DOHH2 (cell line): ENCODE measurements around the gene KCNG1.

Experiments
- H3F3A ChIP-seq: fragments of 200-600 bp; sonication (generic), shearing (Covaris generic); 2 replicates; pipeline ENCODE4 v1.6.0; 2016; ENCODE audit warnings: antibody characterized with exemption, mild to moderate bottlenecking; ENCODE audit not compliant: control insufficient read depth, insufficient read depth
- H3K27ac ChIP-seq: fragments of 200-600 bp; sonication (generic); 2 replicates; pipeline ENCODE4 v1.5.1; 2014; ENCODE audit warnings: low read depth, mild to moderate bottlenecking, low read length, moderate library complexity
- H3K27me3 ChIP-seq: fragments of 200-600 bp; sonication (generic); 2 replicates; pipeline ENCODE4 v1.6.1; 2014; ENCODE audit warnings: mild to moderate bottlenecking, low read length, mixed read lengths; ENCODE audit not compliant: control insufficient read depth
- H3K36me3 ChIP-seq: fragments of 200-600 bp; sonication (generic); 2 replicates; pipeline ENCODE4 v1.6.1; 2014; ENCODE audit warnings: mild to moderate bottlenecking, low read length, moderate library complexity, mixed read lengths; ENCODE audit not compliant: control insufficient read depth
- H3K4me1 ChIP-seq: fragments of 200-600 bp; sonication (generic); 2 replicates; pipeline ENCODE4 v1.6.1; 2014; ENCODE audit warnings: mild to moderate bottlenecking, low read length, mixed read lengths; ENCODE audit not compliant: control insufficient read depth
- H3K4me2 ChIP-seq: fragments of 200-600 bp; sonication (generic); 2 replicates; pipeline ENCODE4 v1.6.0; 2014; ENCODE audit warnings: mild to moderate bottlenecking, low read length, moderate library complexity
- H3K4me3 ChIP-seq: fragments of 200-600 bp; sonication (generic); 2 replicates; pipeline ENCODE4 v1.5.1; 2014; ENCODE audit warnings: mild to moderate bottlenecking, low read length, mixed read lengths
- H3K79me2 ChIP-seq: fragments of 200-600 bp; sonication (generic); 2 replicates; pipeline ENCODE4 v1.6.1; 2014; ENCODE audit warnings: mild to moderate bottlenecking, low read length, mixed read lengths; ENCODE audit not compliant: control insufficient read depth
- H3K9me2 ChIP-seq: fragments of 200-600 bp; sonication (generic); replicated peaks from 2 replicates; pipeline ENCODE4 v1.6.1; 2014; ENCODE audit warnings: mild to moderate bottlenecking, low read length, mixed read lengths; ENCODE audit not compliant: control insufficient read depth
- H3K9me3 ChIP-seq: fragments of 200-600 bp; sonication (generic); 2 replicates; pipeline ENCODE4 v1.6.1; 2014; ENCODE audit warnings: antibody characterized with exemption, low read length, mixed read lengths; ENCODE audit not compliant: control insufficient read depth, insufficient read depth
- H4K20me1 ChIP-seq: fragments of 200-600 bp; sonication (generic); 2 replicates; pipeline ENCODE4 v1.6.0; 2014; ENCODE audit warnings: low read depth, mild to moderate bottlenecking, antibody characterized with exemption, low read length, moderate library complexity; ENCODE audit not compliant: control insufficient read depth, insufficient read depth
- CTCF ChIP-seq: fragments of 200-600 bp; sonication (generic); IDR thresholded peaks from one replicate; pipeline ENCODE4 v1.5.1; 2014; ENCODE audit warnings: antibody characterized with exemption, mild to moderate bottlenecking, low read depth, low read length; ENCODE audit not compliant: poor library complexity, severe bottlenecking
- EZH2phosphoT487 ChIP-seq: fragments of 200-600 bp; sonication (generic); IDR thresholded peaks from 2 replicates; pipeline ENCODE4 v1.6.1; 2017; ENCODE audit warnings: borderline replicate concordance, mild to moderate bottlenecking, antibody characterized with exemption, low read length, moderate library complexity, mixed read lengths

The KCNG1 gene

GRCh38 chr20:51022803-51023616 is at the start of gene KCNG1:
KCNG1 (minus strand) TSS chr20:51023107; CDS start chr20:51010338, 12,769 bp downstream.
- Histone ChIP-seq H3K4me1 (no peaks in the 10 kb centered on the region), H3K4me2 (no peak within 1 kb of the TSS), H3K79me2 (no peaks in the 10 kb centered on the region), H4K20me1 (no peaks in the 10 kb centered on the region), H3F3A (no peaks in the 10 kb centered on the region), H3K27ac (no peak within 1 kb of the TSS), H3K36me3 (no peaks in the 10 kb centered on the region), H3K9me2 (no peaks in the 10 kb centered on the region), H3K4me3 (no peak within 1 kb of the TSS), H3K27me3 (peaks cover 41% of the 10 kb centered on the region), H3K9me3 (no peaks in the 10 kb centered on the region)
- no peak for TF ChIP-seq CTCF
- no peak for TF ChIP-seq EZH2phosphoT487

- Histone ChIP-seq H3K27me3 (peaks cover 26% of the 10 kb centered on the region), H4K20me1 (no peaks in the 10 kb centered on the region)
- TF ChIP-seq EZH2phosphoT487 (no peak), CTCF (no peak)
Measured at GRCh38 chr20:51070621-51071020, 47.7 kb upstream of the KCNG1 start.

GRCh38 chr20:51067792-51068191 is 44.9 kb upstream of the KCNG1 start:
- Histone ChIP-seq H3K9me3 (no peaks in the 10 kb centered on the region), H3K79me2 (no peaks in the 10 kb centered on the region), H4K20me1 (no peaks in the 10 kb centered on the region; the same call in 1 of the 2 replicates), H3K4me1 (no peaks in the 10 kb centered on the region), H3F3A (no peaks in the 10 kb centered on the region), H3K9me2 (no peaks in the 10 kb centered on the region), H3K27me3 (peaks cover 24% of the 10 kb centered on the region), H3K4me2 (no peak overlapping the region), H3K36me3 (no peaks in the 10 kb centered on the region), H3K4me3 (no peak overlapping the region), H3K27ac (no peak overlapping the region)
- TF ChIP-seq CTCF: no peak
- no peak for TF ChIP-seq EZH2phosphoT487

More at GRCh38 chr20:51070621-51071020, 47.7 kb upstream of the KCNG1 start:
- Histone ChIP-seq H3K4me3 (no peak overlapping the region), H3K79me2 (no peaks in the 10 kb centered on the region), H3K4me1 (no peaks in the 10 kb centered on the region), H3K9me3 (no peaks in the 10 kb centered on the region), H3K27ac (no peak overlapping the region), H3K36me3 (no peaks in the 10 kb centered on the region), H3F3A (no peaks in the 10 kb centered on the region), H3K9me2 (no peaks in the 10 kb centered on the region), H3K4me2 (no peak overlapping the region)
